Testis (tissue), 3 donors: ENCODE measurements around the gene EFNA1. TPM values are rescaled to one million over a fixed set of nuclear protein-coding genes. Genes with fewer than 3 reads are reported as not detected.

Experiments
- DNase-seq: peaks from one replicate; pipeline ENCODE4 v3.0.0-alpha.2; 2019
- H3K27ac ChIP-seq, 2 donors: fragments of 200-600 bp; sonication (generic); one replicate each; pipeline ENCODE4 v1.5.1; 2019
- H3K27me3 ChIP-seq: fragments of 200-600 bp; sonication (generic); one replicate; pipeline ENCODE4 v1.5.1; 2019
- H3K36me3 ChIP-seq: fragments of 200-600 bp; sonication (generic); one replicate; pipeline ENCODE4 v1.5.1; 2017; ENCODE audit warnings: low read depth; ENCODE audit errors: missing control alignments
- H3K4me1 ChIP-seq: fragments of 200-600 bp; sonication (generic); one replicate; pipeline ENCODE4 v1.5.1; 2019
- H3K4me3 ChIP-seq, 2 donors: fragments of 200-600 bp; sonication (generic); one replicate each; pipeline ENCODE4 v1.5.1; 2017 to 2019
- H3K9me3 ChIP-seq: fragments of 200-600 bp; sonication (generic); one replicate; pipeline ENCODE4 v1.5.1; 2017
- POLR2A ChIP-seq: fragments of 450-650 bp; IDR thresholded peaks from one replicate; pipeline ENCODE4 v1.6.1; 2017; ENCODE audit warnings: antibody characterized with exemption, mild to moderate bottlenecking, moderate library complexity
- WGBS, 2 donors: methylation state at CpG; one replicate each; pipeline ENCODE4 v1.1.5; 2018; 5-methylcytosine and 5-hydroxymethylcytosine counted together
- intact Hi-C: fragments of 100-400 bp; cut with DNase I; formaldehyde crosslinking; loops from one replicate; pipeline ENCODE4 v1.15.1; 2023; ENCODE audit warnings: low total_unique reads
- polyA plus RNA-seq: library from polyadenylated mRNA; stranded (reverse); fragments of 350-450 nt; fragmentation: Illumina TruSeq; extraction: RNeasy Lipid Tissue Mini Kit (QIAGEN cat#74804); gene quantifications from one replicate; pipeline ENCODE4 v1.2.3, GENCODE V29; 2014; ENCODE audit warnings: low read depth, low replicate concordance; ENCODE audit not compliant: insufficient read depth
- total RNA-seq, 2 donors: library from RNA; depleted of rRNA; stranded (reverse); fragments of >200 nt; gene quantifications; one replicate each; pipeline ENCODE4 v1.2.3, GENCODE V29; 2016
- TF ChIP-seq, protein P1 (sequence below), 3 experiments: fragments of 450-650 bp in 2 of 3; fragments of 200-600 bp in 1 of 3; sonication (generic) in 1 of 3; IDR thresholded peaks; one replicate each; pipeline ENCODE4 v1.5.1; 2016 to 2019; ENCODE audit warnings: antibody characterized with exemption in 3 of 3, mild to moderate bottlenecking in 2 of 3, moderate library complexity in 1 of 3

EFNA1 gene
- total and polyA plus RNA-seq, 3 donors from 2014 or later: 13.0 to 14.5 (median 13.1) TPM

DNA sequence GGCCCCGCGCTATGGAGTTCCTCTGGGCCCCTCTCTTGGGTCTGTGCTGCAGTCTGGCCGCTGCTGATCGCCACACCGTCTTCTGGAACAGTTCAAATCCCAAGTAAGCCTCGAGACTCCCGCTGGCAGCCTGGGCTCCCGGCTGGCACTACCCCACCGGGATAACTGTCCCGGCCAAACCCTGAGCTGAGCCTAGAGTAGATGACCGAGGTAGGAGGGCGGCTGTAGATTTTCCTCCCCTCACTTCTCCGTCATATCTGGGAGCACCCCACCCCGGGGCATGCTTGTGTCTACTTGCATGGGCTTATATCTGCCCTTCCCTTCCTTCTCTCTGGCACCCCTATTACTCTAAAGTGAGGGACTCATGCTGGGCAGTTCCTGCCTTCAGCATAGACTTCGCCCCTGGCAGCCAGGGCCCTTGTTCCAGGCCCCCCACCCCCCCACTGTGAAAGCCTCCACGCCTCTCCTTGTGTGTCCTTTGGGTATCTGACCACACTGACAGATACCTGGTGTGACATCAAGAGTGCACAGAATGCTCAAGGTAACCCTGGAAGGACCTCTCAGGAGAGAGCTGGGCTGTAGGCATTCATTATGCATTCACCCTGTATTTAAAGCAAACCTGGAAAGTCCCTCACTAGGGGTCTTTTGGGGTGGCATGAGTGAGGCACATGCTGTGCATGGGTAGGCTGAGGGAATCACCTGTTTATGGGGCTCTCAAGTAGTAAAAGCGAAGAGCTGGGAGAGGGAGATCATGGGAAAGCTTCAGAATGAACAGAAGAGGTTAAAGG, 485 bp downstream of the EFNA1 start:
- peak overlapping the region in 1 of 2 donors; percentile 44 for H3K27ac ChIP-seq
- no peak for DNase-seq
- no peaks in the 10 kb centered on the region for H3K9me3 ChIP-seq
- H3K4me1 ChIP-seq: peaks cover 31% of the 10 kb centered on the region
- intact Hi-C loops: no loop called here
- H3K27me3 ChIP-seq: no peaks in the 10 kb centered on the region
- TF ChIP-seq POLR2A: no peak
- TF ChIP-seq, protein P1, sequence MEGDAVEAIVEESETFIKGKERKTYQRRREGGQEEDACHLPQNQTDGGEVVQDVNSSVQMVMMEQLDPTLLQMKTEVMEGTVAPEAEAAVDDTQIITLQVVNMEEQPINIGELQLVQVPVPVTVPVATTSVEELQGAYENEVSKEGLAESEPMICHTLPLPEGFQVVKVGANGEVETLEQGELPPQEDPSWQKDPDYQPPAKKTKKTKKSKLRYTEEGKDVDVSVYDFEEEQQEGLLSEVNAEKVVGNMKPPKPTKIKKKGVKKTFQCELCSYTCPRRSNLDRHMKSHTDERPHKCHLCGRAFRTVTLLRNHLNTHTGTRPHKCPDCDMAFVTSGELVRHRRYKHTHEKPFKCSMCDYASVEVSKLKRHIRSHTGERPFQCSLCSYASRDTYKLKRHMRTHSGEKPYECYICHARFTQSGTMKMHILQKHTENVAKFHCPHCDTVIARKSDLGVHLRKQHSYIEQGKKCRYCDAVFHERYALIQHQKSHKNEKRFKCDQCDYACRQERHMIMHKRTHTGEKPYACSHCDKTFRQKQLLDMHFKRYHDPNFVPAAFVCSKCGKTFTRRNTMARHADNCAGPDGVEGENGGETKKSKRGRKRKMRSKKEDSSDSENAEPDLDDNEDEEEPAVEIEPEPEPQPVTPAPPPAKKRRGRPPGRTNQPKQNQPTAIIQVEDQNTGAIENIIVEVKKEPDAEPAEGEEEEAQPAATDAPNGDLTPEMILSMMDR (IDR thresholded peaks at IDR 0.05): no peak
- WGBS, 2 donors: 6 to 8% methylated on average over 12 to 17 of the region's 17 CpGs
- H3K36me3 ChIP-seq: no peaks in the 10 kb centered on the region
- peak overlapping the region; percentile 34 to 58 for H3K4me3 ChIP-seq

DNA sequence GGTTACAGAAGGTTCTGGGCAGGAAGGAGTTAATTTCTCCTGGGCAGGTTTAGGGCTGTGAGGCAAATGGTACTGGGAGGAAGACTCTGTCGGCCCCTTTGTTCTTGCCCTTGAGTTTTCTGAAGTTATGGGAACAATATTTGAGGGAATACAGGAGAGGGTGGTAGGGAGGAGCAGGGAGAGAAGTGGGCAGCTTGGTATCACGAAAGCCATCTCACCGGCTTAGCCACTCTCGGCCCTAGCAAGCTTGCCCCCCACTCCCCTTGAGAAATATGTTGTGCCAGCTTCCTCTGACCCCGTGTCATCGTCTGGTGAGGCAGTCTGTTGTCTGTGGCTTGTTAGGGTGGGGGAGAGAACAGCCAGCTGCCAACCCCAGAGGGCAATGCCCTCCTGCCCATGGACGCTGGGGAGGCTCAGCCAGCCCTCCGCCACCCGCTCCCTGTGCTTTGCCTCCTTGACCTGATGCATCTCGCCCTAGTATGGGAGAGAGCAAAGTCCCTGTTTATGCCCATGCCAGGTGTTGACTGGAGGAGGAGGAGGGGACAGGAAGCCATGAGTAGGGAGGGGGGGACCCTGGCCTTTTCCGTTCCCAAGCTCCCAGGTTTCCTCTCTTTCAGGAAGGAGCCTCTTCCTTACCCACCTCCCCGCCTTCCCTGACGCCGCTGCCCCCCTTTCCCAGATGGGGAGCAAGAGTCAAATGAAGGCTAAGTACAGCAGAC, 1.2 kb downstream of the EFNA1 start:
- intact Hi-C loops: no loop called here
- Histone ChIP-seq H3K27me3 (no peaks in the 10 kb centered on the region), H3K9me3 (no peaks in the 10 kb centered on the region), H3K4me3 (no peak overlapping the region), H3K36me3 (no peaks in the 10 kb centered on the region), H3K27ac (no peak overlapping the region), H3K4me1 (peaks cover 31% of the 10 kb centered on the region)
- no peak for TF ChIP-seq POLR2A
- TF ChIP-seq, protein P1 (IDR thresholded peaks at IDR 0.05): no peak
- DNase-seq: no peak
- 29 to 41% methylated on average over 14 of the region's 14 CpGs for WGBS, 2 donors

DNA sequence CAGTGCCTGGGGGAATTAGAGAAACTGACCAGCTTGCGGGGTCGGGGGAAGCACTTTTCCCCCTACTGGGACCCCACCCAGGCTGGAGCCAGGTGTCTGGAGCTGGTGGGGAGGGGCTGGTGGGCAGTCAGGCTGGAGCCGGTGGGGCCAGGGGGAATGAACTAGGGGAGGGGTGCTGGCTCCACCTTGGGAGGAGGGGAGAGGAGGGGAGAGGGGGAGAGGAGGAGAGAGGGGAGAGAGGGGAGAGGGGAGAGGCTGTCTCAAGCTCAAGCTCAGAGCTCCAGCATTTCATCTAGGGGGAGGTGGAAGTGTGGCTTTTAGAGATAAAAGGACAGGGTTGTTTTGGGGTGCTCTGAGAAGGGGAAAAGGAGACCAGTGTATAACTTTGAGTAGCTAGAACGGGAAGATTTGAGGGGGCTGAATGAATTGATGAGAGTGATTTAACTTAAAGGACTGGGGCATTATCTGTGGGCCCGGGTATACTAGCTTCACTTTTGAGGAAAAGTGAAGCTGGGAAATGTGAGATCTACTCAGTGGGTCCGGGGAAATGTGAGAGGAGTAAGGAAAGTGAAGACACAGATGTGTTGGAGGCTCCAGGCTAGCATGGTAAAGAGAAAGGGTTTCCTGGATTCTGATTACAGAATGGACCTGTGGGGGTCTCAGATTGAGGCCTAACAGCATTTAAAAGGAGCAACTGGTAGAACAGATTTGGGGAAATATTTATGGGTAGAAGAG, 2.8 kb downstream of the EFNA1 start:
- intact Hi-C loops: no loop called here
- H3K27ac ChIP-seq: no peak overlapping the region
- no peak for DNase-seq
- no peaks in the 10 kb centered on the region for H3K27me3 ChIP-seq
- 23 to 39% methylated on average over 5 to 6 of the region's 6 CpGs for WGBS, 2 donors
- H3K36me3 ChIP-seq: no peaks in the 10 kb centered on the region
- H3K4me1 ChIP-seq: peaks cover 42% of the 10 kb centered on the region
- no peaks in the 10 kb centered on the region for H3K9me3 ChIP-seq
- TF ChIP-seq, protein P1 (IDR thresholded peaks at IDR 0.05): no peak
- TF ChIP-seq POLR2A: no peak
- no peak overlapping the region for H3K4me3 ChIP-seq

DNA sequence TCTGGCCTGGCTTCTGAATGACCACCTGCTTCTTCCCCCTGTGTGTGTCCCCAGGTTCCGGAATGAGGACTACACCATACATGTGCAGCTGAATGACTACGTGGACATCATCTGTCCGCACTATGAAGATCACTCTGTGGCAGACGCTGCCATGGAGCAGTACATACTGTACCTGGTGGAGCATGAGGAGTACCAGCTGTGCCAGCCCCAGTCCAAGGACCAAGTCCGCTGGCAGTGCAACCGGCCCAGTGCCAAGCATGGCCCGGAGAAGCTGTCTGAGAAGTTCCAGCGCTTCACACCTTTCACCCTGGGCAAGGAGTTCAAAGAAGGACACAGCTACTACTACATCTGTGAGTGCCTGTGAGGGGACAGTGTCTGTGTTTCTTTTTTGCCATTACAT, 3.6 kb downstream of the EFNA1 start:
- no peaks in the 10 kb centered on the region for H3K27me3 ChIP-seq
- H3K9me3 ChIP-seq: no peaks in the 10 kb centered on the region
- no peak overlapping the region for H3K4me3 ChIP-seq
- H3K27ac ChIP-seq: no peak overlapping the region
- H3K4me1 ChIP-seq: peaks cover 41% of the 10 kb centered on the region
- TF ChIP-seq POLR2A: no peak
- TF ChIP-seq, protein P1 (IDR thresholded peaks at IDR 0.05): no peak
- no peaks in the 10 kb centered on the region for H3K36me3 ChIP-seq
- intact Hi-C loops: no loop called here
- no peak for DNase-seq
- WGBS, 2 donors: 88 to 90% methylated on average over 8 of the region's 8 CpGs
